ENCODE results near the gene MFSD11.
"Not testable (repeated sequence)": the region's sequence is repeated elsewhere in the genome, so short reads cannot be mapped to it uniquely, and the experiment has no call there.

The MFSD11 gene

DNA sequence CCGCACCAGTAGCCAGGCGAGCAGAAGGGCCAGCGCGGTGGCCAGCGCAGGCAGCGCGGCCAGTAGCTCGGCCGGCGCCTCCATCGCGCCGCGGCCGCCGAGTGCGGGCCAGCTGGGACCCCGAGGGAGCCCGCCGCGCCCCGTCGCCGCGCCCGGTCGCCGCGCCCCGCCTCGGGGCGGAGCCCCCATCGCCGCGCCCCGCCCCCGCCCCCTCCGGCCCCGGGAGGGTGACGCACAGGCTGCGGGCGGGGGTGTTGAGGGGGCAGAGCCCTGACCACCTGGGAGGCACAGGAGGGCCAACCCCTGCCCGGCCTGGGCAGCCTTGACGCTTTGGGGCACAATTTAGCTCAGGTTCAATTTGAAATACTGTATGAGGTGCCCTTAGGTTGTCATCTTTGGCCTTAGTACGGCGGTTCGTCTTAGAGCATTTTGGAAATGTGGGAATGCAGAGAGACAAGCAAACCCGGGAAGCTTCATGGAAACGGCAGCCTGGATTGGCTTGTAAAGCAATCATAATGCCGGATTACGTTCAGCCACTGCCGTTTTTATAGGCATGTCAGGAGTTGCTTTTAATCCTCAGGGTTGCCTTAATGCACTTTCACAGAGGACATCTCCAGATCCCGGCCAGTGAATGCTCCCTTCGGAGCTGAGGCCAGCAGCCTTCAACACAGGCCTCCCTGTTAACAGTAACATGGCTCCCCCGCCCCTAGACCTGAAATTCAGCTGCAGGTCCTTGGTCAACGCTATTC is 26.9 kb upstream of the MFSD11 start, which contains the start of gene MXRA7:
TSS of gene MXRA7 (minus strand) at position 103 of the 749 bp plus-strand sequence. CDS start at position 84, 19 bp downstream.
- Histone ChIP-seq H3K27ac (ENCODE audit: low read length) (no peak within 1 kb of the TSS), H3K4me3 (ENCODE audit: low read length) (peak within 1 kb of the TSS; percentile 57), H3K4me1 (ENCODE audit: control insufficient read depth, low read depth, low read length) (peaks cover 24% of the 10 kb centered on the region), H3K36me3 (ENCODE audit: control insufficient read depth, low read depth, low read length) (peaks cover 5% of the 10 kb centered on the region), H3K9ac (ENCODE audit: low read length) (peak within 1 kb of the TSS; percentile 51), H3K9me3 (ENCODE audit: control insufficient read depth, low read depth, low read length) (no peaks in the 10 kb centered on the region), H3K27me3 (ENCODE audit: control insufficient read depth, insufficient read depth, low read length) (peaks cover 21% of the 10 kb centered on the region)

DNA sequence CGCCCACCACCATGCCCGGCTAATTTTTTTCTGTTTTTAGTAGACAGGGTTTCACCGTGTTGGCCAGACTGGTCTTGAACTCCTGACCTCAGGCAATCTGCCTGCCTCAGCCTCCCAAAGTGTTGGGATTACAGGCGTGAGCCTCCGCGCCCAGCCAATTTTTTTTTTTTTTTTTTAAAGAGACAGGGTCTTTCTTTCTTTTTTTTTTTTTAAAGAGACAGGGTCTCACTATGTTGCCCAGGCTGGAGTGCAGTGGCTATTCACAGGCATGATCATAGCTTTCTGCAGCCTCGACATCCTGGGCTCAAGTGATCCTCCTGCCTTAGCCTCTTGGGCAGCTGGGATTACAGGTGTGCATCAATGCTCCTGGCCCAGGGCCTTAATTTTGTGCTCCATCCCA is 25.6 kb upstream of the MFSD11 start:
- Histone ChIP-seq H3K27me3 (ENCODE audit: control insufficient read depth, insufficient read depth, low read length) (peaks cover 21% of the 10 kb centered on the region), H3K4me1 (ENCODE audit: control insufficient read depth, low read depth, low read length) (peaks cover 24% of the 10 kb centered on the region), H3K36me3 (ENCODE audit: control insufficient read depth, low read depth, low read length) (peaks cover 11% of the 10 kb centered on the region)
- H3K9ac ChIP-seq (ENCODE audit: low read length); H3K4me3 ChIP-seq (ENCODE audit: low read length); H3K27ac ChIP-seq (ENCODE audit: low read length); H3K9me3 ChIP-seq (ENCODE audit: control insufficient read depth, low read depth, low read length): not testable (repeated sequence)

DNA sequence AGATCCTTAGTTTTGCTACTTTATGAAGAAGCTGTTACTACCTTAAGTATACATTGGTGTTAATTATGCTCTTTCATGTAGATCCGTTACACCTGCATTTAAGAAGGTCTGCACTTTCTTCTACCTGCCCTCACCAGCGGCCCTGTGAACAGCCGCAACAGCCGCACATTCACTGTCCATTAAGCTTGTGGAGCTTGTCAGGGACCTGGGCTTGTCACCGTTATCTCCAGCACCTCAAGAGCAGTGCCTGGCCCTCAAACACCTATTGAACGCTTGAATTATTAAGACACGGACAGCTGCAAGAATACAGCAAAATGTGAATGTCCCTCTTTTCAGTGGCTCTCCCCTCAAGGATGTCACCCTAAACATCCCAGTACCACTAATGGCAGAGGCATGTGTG is 24.2 kb upstream of the MFSD11 start:
- H3K9me3 ChIP-seq (ENCODE audit: control insufficient read depth, low read depth, low read length), result no peaks in the 10 kb centered on the region
- no peak overlapping the region for H3K27ac ChIP-seq (ENCODE audit: low read length)
- peaks cover 15% of the 10 kb centered on the region for H3K27me3 ChIP-seq (ENCODE audit: control insufficient read depth, insufficient read depth, low read length)
- peaks cover 15% of the 10 kb centered on the region for H3K4me1 ChIP-seq (ENCODE audit: control insufficient read depth, low read depth, low read length)
- peaks cover 19% of the 10 kb centered on the region for H3K36me3 ChIP-seq (ENCODE audit: control insufficient read depth, low read depth, low read length)
- no peak overlapping the region for H3K9ac ChIP-seq (ENCODE audit: low read length)
- no peak overlapping the region for H3K4me3 ChIP-seq (ENCODE audit: low read length)

DNA sequence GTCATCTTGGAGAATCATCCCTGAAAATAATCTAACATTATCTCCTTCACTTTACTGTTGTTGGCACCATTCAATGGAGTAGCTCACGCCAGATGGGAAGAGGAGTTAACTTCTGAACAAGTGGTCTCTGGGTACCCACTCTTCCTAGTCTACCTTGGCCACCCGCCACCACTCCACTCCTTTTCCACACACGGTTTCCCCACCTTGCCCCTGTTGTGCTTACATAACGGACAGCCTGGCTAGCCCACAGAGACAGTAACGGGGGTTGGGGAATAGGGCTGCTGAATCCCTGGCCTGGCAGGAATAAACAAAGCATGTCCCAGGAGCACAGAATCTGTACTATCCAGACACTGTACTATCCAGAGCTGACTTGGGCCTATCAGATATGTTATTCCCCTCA is 23.6 kb upstream of the MFSD11 start:
- Histone ChIP-seq H3K4me1 (ENCODE audit: control insufficient read depth, low read depth, low read length) (peaks cover 12% of the 10 kb centered on the region), H3K36me3 (ENCODE audit: control insufficient read depth, low read depth, low read length) (peaks cover 24% of the 10 kb centered on the region), H3K27ac (ENCODE audit: low read length) (no peak overlapping the region), H3K9me3 (ENCODE audit: control insufficient read depth, low read depth, low read length) (no peaks in the 10 kb centered on the region), H3K4me3 (ENCODE audit: low read length) (no peak overlapping the region), H3K27me3 (ENCODE audit: control insufficient read depth, insufficient read depth, low read length) (peaks cover 9% of the 10 kb centered on the region), H3K9ac (ENCODE audit: low read length) (no peak overlapping the region)

GRCh38 chr17:76714822-76715495 is 23.0 kb upstream of the MFSD11 start:
- peaks cover 7% of the 10 kb centered on the region for H3K4me1 ChIP-seq (ENCODE audit: control insufficient read depth, low read depth, low read length)
- peaks cover 31% of the 10 kb centered on the region for H3K36me3 ChIP-seq (ENCODE audit: control insufficient read depth, low read depth, low read length)
- H3K4me3 ChIP-seq (ENCODE audit: low read length), result no peak overlapping the region
- H3K27me3 ChIP-seq (ENCODE audit: control insufficient read depth, insufficient read depth, low read length), result peaks cover 3% of the 10 kb centered on the region
- no peak overlapping the region for H3K9ac ChIP-seq (ENCODE audit: low read length)
- no peak overlapping the region for H3K27ac ChIP-seq (ENCODE audit: low read length)
- no peaks in the 10 kb centered on the region for H3K9me3 ChIP-seq (ENCODE audit: control insufficient read depth, low read depth, low read length)

DNA sequence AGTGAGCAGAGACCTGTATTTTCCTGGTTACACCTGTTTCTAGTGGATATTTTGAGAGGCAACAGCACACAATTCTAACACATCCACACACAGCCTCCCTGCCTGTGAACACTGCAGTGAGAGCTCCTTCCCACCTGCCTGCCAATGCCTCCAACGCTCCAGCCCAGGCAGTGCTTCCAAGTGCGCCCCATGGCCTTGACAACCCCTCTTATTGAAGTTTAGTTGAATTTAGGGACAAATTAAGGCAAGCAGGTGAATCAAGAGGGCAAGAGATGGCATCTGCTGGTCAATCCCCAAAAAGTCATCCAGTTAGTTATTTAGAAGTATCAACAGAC is 22.5 kb upstream of the MFSD11 start:
- Histone ChIP-seq H3K9ac (ENCODE audit: low read length) (no peak overlapping the region), H3K36me3 (ENCODE audit: control insufficient read depth, low read depth, low read length) (peaks cover 36% of the 10 kb centered on the region), H3K27me3 (ENCODE audit: control insufficient read depth, insufficient read depth, low read length) (no peaks in the 10 kb centered on the region), H3K27ac (ENCODE audit: low read length) (no peak overlapping the region), H3K4me3 (ENCODE audit: low read length) (no peak overlapping the region), H3K9me3 (ENCODE audit: control insufficient read depth, low read depth, low read length) (no peaks in the 10 kb centered on the region), H3K4me1 (ENCODE audit: control insufficient read depth, low read depth, low read length) (peaks cover 6% of the 10 kb centered on the region)

DNA sequence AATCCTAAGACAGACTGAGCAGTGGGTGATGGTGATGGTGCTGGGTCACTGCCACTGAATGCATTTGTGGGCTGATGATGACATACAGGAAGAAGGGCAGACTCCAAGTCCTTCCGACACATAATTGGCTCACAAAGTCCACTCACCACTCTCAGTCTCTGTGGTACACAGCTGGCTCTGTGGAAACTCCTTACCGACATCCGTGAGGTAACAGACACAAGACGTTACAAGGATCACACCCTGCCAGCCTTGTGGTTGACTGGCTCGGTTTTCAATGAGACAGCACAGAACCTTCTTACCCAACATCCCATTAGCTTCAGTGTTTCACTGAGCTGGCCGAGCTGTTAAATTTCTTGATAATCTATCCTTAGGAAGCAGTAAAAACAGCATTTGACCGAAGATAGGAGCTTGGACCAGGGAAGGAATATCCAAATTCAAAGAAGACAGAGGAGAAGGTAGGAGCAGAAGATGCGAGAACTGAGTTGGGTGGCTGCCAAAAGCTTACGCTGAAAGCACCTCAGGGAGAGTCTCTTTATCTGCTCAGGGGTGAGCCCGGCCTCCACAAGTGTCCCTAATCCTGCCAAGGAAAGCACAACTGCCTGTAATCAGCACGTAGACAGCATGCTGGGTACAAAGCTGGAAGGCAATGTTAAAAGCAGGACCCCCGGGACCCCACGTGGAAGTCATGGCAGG is 21.6 kb upstream of the MFSD11 start:
- no peak overlapping the region for H3K27ac ChIP-seq (ENCODE audit: low read length)
- H3K27me3 ChIP-seq (ENCODE audit: control insufficient read depth, insufficient read depth, low read length), result no peaks in the 10 kb centered on the region
- peaks cover 3% of the 10 kb centered on the region for H3K4me1 ChIP-seq (ENCODE audit: control insufficient read depth, low read depth, low read length)
- no peak overlapping the region for H3K4me3 ChIP-seq (ENCODE audit: low read length)
- H3K9ac ChIP-seq (ENCODE audit: low read length), result no peak overlapping the region
- H3K36me3 ChIP-seq (ENCODE audit: control insufficient read depth, low read depth, low read length), result peaks cover 44% of the 10 kb centered on the region
- H3K9me3 ChIP-seq (ENCODE audit: control insufficient read depth, low read depth, low read length), result no peaks in the 10 kb centered on the region

GRCh38 chr17:76716839-76717215 is 21.1 kb upstream of the MFSD11 start:
- Histone ChIP-seq H3K9me3 (ENCODE audit: control insufficient read depth, low read depth, low read length) (no peaks in the 10 kb centered on the region), H3K36me3 (ENCODE audit: control insufficient read depth, low read depth, low read length) (peaks cover 49% of the 10 kb centered on the region), H3K27me3 (ENCODE audit: control insufficient read depth, insufficient read depth, low read length) (no peaks in the 10 kb centered on the region), H3K9ac (ENCODE audit: low read length) (no peak overlapping the region), H3K4me3 (ENCODE audit: low read length) (no peak overlapping the region), H3K4me1 (ENCODE audit: control insufficient read depth, low read depth, low read length) (no peaks in the 10 kb centered on the region), H3K27ac (ENCODE audit: low read length) (no peak overlapping the region)

DNA sequence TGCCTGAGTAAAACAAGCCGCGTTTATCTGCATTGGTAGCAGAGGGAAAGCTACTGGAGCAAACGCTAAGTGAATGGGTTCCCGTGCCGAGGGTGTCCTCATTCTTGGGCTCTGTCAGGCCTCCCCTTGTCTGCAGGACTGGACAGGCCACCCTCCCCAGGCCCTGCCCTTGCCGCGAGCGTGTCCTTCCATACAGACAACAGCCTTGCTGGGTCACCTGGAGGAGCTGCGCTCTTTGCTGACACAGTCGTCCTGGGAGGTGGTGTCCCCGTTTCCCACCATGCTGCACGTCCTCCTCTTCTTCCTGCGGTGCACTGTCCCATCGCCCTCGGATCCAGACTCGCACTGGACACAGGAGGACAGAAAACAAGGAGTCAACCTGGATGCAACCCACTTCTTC is 19.4 kb upstream of the MFSD11 start:
- H3K4me1 ChIP-seq (ENCODE audit: control insufficient read depth, low read depth, low read length), result no peaks in the 10 kb centered on the region
- H3K27me3 ChIP-seq (ENCODE audit: control insufficient read depth, insufficient read depth, low read length), result no peaks in the 10 kb centered on the region
- H3K27ac ChIP-seq (ENCODE audit: low read length), result no peak overlapping the region
- H3K4me3 ChIP-seq (ENCODE audit: low read length), result no peak overlapping the region
- H3K9me3 ChIP-seq (ENCODE audit: control insufficient read depth, low read depth, low read length), result no peaks in the 10 kb centered on the region
- H3K9ac ChIP-seq (ENCODE audit: low read length), result no peak overlapping the region
- H3K36me3 ChIP-seq (ENCODE audit: control insufficient read depth, low read depth, low read length), result peaks cover 60% of the 10 kb centered on the region

- no peak overlapping the region for H3K9ac ChIP-seq (ENCODE audit: low read length)
- H3K27ac ChIP-seq (ENCODE audit: low read length), result no peak overlapping the region
- H3K36me3 ChIP-seq (ENCODE audit: control insufficient read depth, low read depth, low read length), result peaks cover 67% of the 10 kb centered on the region
Measured at GRCh38 chr17:76720211-76720610, 17.7 kb upstream of the MFSD11 start.

DNA sequence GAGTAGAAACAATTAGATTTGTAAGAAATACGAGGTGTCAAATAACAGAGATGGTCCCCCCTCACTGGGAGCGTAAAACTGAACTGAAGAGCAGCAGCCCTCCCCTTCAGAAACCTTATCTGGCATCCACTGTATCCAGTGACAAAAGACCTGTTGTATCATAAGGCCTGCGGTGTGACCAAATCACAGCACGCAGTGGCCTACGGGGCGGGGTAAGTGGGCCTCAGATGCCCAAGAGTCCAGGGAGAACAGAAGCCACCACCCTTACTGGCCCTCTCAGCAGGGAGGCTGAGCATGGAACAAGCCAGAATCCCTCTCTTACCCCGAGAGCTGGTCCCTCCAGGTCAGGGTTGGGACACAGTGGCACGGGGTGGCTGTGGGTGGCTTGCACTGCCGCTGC is 17.0 kb upstream of the MFSD11 start:
- no peak overlapping the region for H3K4me3 ChIP-seq (ENCODE audit: low read length)
- H3K27me3 ChIP-seq (ENCODE audit: control insufficient read depth, insufficient read depth, low read length), result no peaks in the 10 kb centered on the region
- H3K9me3 ChIP-seq (ENCODE audit: control insufficient read depth, low read depth, low read length), result no peaks in the 10 kb centered on the region
- peaks cover 3% of the 10 kb centered on the region for H3K4me1 ChIP-seq (ENCODE audit: control insufficient read depth, low read depth, low read length)
- no peak overlapping the region for H3K27ac ChIP-seq (ENCODE audit: low read length)
- peaks cover 63% of the 10 kb centered on the region for H3K36me3 ChIP-seq (ENCODE audit: control insufficient read depth, low read depth, low read length)
- no peak overlapping the region for H3K9ac ChIP-seq (ENCODE audit: low read length)

More at GRCh38 chr17:76720211-76720610, 17.7 kb upstream of the MFSD11 start:
- no peaks in the 10 kb centered on the region for H3K27me3 ChIP-seq (ENCODE audit: control insufficient read depth, insufficient read depth, low read length)
- H3K4me1 ChIP-seq (ENCODE audit: control insufficient read depth, low read depth, low read length), result no peaks in the 10 kb centered on the region
- H3K9me3 ChIP-seq (ENCODE audit: control insufficient read depth, low read depth, low read length), result no peaks in the 10 kb centered on the region
- no peak overlapping the region for H3K4me3 ChIP-seq (ENCODE audit: low read length)
